Panc1 (cell line): ENCODE measurements around the gene WDR49. TPM values are rescaled to one million over a fixed set of nuclear protein-coding genes. Genes with fewer than 3 reads are reported as not detected.

ENCODE experiments used
- ATAC-seq: fragments of 200-7000 bp; cut with Tn5 transposase; 2 replicates; pipeline ENCODE4 v1.9.1; 2020; ENCODE audit warnings: mild to moderate bottlenecking, moderate library complexity
- BruUV-seq: library from RNA; stranded (reverse); fragments of 400-500 nt; replicated peaks from 2 replicates; lab custom pipeline; 2021; lab: Mats Ljungman, UMichigan
- CTCF ChIA-PET: fragments of 300-600 bp; sonication (Branson Sonifier 250); formaldehyde crosslinking; loops from one replicate; lab custom pipeline; 2022; ENCODE audit warnings: antibody characterized with exemption; lab: Charles Lee
- POLR2A ChIA-PET: fragments of 300-600 bp; sonication (Branson Sonifier 250); formaldehyde crosslinking; loops from one replicate; lab custom pipeline; 2022; ENCODE audit warnings: antibody characterized with exemption; lab: Charles Lee
- DNase-seq: peaks from one replicate; pipeline ENCODE4 v3.0.0-alpha.2; 2010; ENCODE audit warnings: low read depth, low spot score
- H3K27ac ChIP-seq: 2 replicates; pipeline ENCODE4 v1.5.1; 2011; ENCODE audit warnings: mild to moderate bottlenecking, low read length, inconsistent platforms
- H3K27me3 ChIP-seq: fragments of 200-500 bp; sonication (Bioruptor generic); 2 replicates; pipeline ENCODE4 v1.6.0; 2014; ENCODE audit warnings: low read length, inconsistent platforms; ENCODE audit not compliant: control insufficient read depth, insufficient read depth
- H3K36me3 ChIP-seq: fragments of 200-500 bp; sonication (Bioruptor generic); 2 replicates; pipeline ENCODE4 v1.5.1; 2014; ENCODE audit warnings: inconsistent platforms, mild to moderate bottlenecking, low read length, moderate library complexity; ENCODE audit not compliant: control insufficient read depth, insufficient read depth
- H3K4me1 ChIP-seq: 2 replicates; pipeline ENCODE4 v1.5.1; 2011; ENCODE audit warnings: inconsistent platforms, mild to moderate bottlenecking, low read length, moderate library complexity; ENCODE audit not compliant: control insufficient read depth, insufficient read depth
- H3K4me3 ChIP-seq, 2 experiments: 2 replicates each; pipeline ENCODE4 v1.5.1; 2011 to 2012; ENCODE audit warnings: low read depth in 2 of 2, low read length in 2 of 2, mild to moderate bottlenecking in 2 of 2, inconsistent platforms in 1 of 2, moderate library complexity in 1 of 2
- H3K9me3 ChIP-seq: fragments of 200-500 bp; sonication (Bioruptor generic); 2 replicates; pipeline ENCODE4 v1.5.1; 2014; ENCODE audit warnings: low read depth, mild to moderate bottlenecking, inconsistent platforms, low read length, moderate library complexity; ENCODE audit not compliant: control insufficient read depth, insufficient read depth
- CTCF ChIP-seq: fragments of 450-650 bp; IDR thresholded peaks from 2 replicates; pipeline ENCODE4 v1.5.1; 2017; ENCODE audit warnings: mild to moderate bottlenecking
- POLR2AphosphoS5 ChIP-seq: IDR thresholded peaks from 2 replicates; pipeline ENCODE4 v1.6.1; 2012; ENCODE audit warnings: mild to moderate bottlenecking, low read depth, low read length, moderate library complexity
- REST ChIP-seq, 2 experiments: IDR thresholded peaks; 2 replicates each; pipeline ENCODE4 v1.6.1; 2011 to 2012; ENCODE audit warnings: low read depth in 2 of 2, control low read depth in 1 of 2, low read length in 1 of 2, mild to moderate bottlenecking in 1 of 2, moderate library complexity in 1 of 2; ENCODE audit not compliant: insufficient read depth in 1 of 2
- SIN3A ChIP-seq: IDR thresholded peaks from 2 replicates; pipeline ENCODE4 v1.6.1; 2012; ENCODE audit warnings: low read depth, mild to moderate bottlenecking, low read length, moderate library complexity, borderline replicate concordance; ENCODE audit not compliant: insufficient read depth
- TCF7L2 ChIP-seq: IDR thresholded peaks from 2 replicates; pipeline ENCODE4 v1.6.1; 2011; ENCODE audit warnings: mild to moderate bottlenecking, low read depth, low read length, inconsistent platforms
- in situ Hi-C: cut with HindIII; loops from 2 replicates; pipeline ENCODE4 v1.10.0; 2016; ENCODE audit warnings: low sequenced_read_pairs, low pct_unique_long_range_greater_than_20kb
- intact Hi-C: fragments of 100-400 bp; cut with micrococcal nuclease; formaldehyde crosslinking; loops from one replicate; pipeline ENCODE4 v1.10.0; 2022; ENCODE audit not compliant: unreplicated experiment
- total RNA-seq: library from RNA; stranded (reverse); gene quantifications from one replicate; pipeline ENCODE4 v1.2.1, GENCODE V29; 2021; ENCODE audit not compliant: unreplicated experiment

Gene WDR49
- total RNA-seq, 1 experiment from 2014 or later, result 0.23 TPM

- CTCF ChIA-PET, result no interaction called here
- ATAC-seq (no peak), DNase-seq (no peak)
- intact Hi-C loops (no loop called here), in situ Hi-C loops (no loop called here)
- TF ChIP-seq CTCF (no peak), POLR2AphosphoS5 (no peak), REST (IDR thresholded peaks at IDR 0.05; ENCODE audit: insufficient read depth in 1 of 2, low read depth in 2 of 2, low read length in 1 of 2) (peak in 1 of 2 experiments; percentile 37; a peak in 1 of 4 replicates)
- no peaks in the 10 kb centered on the region for H3K9me3 ChIP-seq
- no peaks in the 10 kb centered on the region for H3K36me3 ChIP-seq
- H3K4me3 ChIP-seq, result no peak overlapping the region
- POLR2A ChIA-PET, result no interaction called here
- no peak overlapping the region for H3K27ac ChIP-seq
- no peaks in the 10 kb centered on the region for H3K27me3 ChIP-seq
- no peaks in the 10 kb centered on the region for H3K4me1 ChIP-seq
- no TSS peak for BruUV-seq
These were observed 42.0 kb downstream of the WDR49 start for GRCh38 chr3:167611718-167612117.

- in situ Hi-C loops, result no loop called here
- no peak overlapping the region for H3K4me3 ChIP-seq
- DNase-seq, result no peak
- H3K9me3 ChIP-seq, result no peaks in the 10 kb centered on the region
- TF ChIP-seq CTCF (no peak), REST (IDR thresholded peaks at IDR 0.05; ENCODE audit: insufficient read depth in 1 of 2, low read depth in 2 of 2, low read length in 1 of 2) (no peak), SIN3A (no peak), TCF7L2 (no peak), POLR2AphosphoS5 (no peak)
- no peak overlapping the region for H3K27ac ChIP-seq
- no peaks in the 10 kb centered on the region for H3K27me3 ChIP-seq
- no peak for ATAC-seq
- CTCF ChIA-PET, result interaction anchor here (0.5 kb wide), 1 partner anchor 133 kb away, joined by 4 read pairs; no protein-coding TSS in a partner anchor
- no peaks in the 10 kb centered on the region for H3K36me3 ChIP-seq
- intact Hi-C loops, result no loop called here
- POLR2A ChIA-PET, result no interaction called here
- no TSS peak for BruUV-seq
- no peaks in the 10 kb centered on the region for H3K4me1 ChIP-seq
These were observed 44.6 kb downstream of the WDR49 start for GRCh38 chr3:167609156-167609555.
